Measurements from ENCODE around the gene MAD1L1.

Gene MAD1L1

DNA sequence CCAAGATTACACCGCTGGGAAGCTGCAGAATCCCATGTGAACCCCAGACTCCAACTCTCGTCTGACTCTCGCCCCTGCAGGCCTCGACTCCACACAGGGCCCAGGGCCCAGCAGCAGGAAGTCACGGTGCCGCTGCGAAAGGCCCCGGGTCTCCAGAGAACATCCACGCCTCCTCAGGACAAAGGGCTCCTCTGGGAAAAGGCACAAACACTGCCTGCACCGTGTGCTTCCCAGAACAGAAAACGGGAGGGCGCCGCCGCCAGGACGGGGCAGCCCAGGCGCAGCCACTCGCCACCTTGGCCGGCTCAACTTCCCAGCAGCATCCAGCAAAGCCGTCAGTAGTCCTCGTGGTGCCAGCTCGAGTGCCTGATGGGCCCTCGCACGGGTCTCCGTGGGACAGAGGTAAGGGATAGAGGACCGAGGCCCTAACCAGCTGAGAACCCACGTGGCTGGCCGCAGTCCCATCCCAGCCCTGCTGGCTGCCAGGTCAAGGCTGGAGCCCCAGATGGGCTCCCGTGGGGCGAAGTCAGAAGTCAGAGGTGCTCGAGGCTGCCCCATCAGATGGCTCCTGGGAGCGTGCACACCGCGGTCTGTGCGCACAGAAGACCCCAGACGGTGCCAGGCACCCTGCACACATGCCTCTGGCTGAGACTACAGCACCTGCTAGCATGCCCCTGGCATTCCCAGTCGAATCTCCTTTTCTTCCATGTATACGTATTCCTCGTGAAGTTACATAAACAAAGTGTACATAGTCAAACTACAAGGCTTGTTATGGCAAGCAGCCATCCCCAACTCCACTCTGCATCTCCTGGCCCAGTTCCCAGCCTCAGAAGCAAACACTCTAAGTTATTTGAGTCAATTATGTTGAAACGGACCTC lies 60.2 kb downstream of the MAD1L1 start:
- H2AFZ ChIP-seq (ENCODE audit: low read depth, low read length): no peak overlapping the region
- H3K4me2 ChIP-seq (ENCODE audit: insufficient read depth, low read length): no peak overlapping the region
- no peak overlapping the region for H3K4me3 ChIP-seq (ENCODE audit: low read depth in 1 of 2, low read length in 2 of 2)
- ATAC-seq (ENCODE audit: insufficient read depth, low read depth): no peak
- H3K9me3 ChIP-seq (ENCODE audit: insufficient read depth, low read length, severe bottlenecking): no peaks in the 10 kb centered on the region
- DNase-seq: no peak
- no peak overlapping the region for H3K27ac ChIP-seq (ENCODE audit: low read length)
- peaks cover 17% of the 10 kb centered on the region for H4K20me1 ChIP-seq (ENCODE audit: insufficient read depth, low read length)
- no peak for TF ChIP-seq EZH2 (IDR thresholded peaks at IDR 0.05; ENCODE audit: borderline replicate concordance, low read depth, low read length, severe bottlenecking)
- TF ChIP-seq, protein P1, sequence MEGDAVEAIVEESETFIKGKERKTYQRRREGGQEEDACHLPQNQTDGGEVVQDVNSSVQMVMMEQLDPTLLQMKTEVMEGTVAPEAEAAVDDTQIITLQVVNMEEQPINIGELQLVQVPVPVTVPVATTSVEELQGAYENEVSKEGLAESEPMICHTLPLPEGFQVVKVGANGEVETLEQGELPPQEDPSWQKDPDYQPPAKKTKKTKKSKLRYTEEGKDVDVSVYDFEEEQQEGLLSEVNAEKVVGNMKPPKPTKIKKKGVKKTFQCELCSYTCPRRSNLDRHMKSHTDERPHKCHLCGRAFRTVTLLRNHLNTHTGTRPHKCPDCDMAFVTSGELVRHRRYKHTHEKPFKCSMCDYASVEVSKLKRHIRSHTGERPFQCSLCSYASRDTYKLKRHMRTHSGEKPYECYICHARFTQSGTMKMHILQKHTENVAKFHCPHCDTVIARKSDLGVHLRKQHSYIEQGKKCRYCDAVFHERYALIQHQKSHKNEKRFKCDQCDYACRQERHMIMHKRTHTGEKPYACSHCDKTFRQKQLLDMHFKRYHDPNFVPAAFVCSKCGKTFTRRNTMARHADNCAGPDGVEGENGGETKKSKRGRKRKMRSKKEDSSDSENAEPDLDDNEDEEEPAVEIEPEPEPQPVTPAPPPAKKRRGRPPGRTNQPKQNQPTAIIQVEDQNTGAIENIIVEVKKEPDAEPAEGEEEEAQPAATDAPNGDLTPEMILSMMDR (IDR thresholded peaks at IDR 0.05; ENCODE audit: borderline replicate concordance, extremely low read depth, low read length, poor library complexity, severe bottlenecking): no peak
- H3K9ac ChIP-seq (ENCODE audit: low read depth, low read length): no peak overlapping the region
- no peaks in the 10 kb centered on the region for H3K4me1 ChIP-seq (ENCODE audit: insufficient read depth, low read length)
- peaks cover 36% of the 10 kb centered on the region; the same call in 1 of the 2 replicates for H3K36me3 ChIP-seq (ENCODE audit: insufficient read depth, low read length)
- no peaks in the 10 kb centered on the region for H3K27me3 ChIP-seq (ENCODE audit: insufficient read depth, low read length, poor library complexity)
- H3K79me2 ChIP-seq (ENCODE audit: insufficient read depth, low read length): no peaks in the 10 kb centered on the region

DNA sequence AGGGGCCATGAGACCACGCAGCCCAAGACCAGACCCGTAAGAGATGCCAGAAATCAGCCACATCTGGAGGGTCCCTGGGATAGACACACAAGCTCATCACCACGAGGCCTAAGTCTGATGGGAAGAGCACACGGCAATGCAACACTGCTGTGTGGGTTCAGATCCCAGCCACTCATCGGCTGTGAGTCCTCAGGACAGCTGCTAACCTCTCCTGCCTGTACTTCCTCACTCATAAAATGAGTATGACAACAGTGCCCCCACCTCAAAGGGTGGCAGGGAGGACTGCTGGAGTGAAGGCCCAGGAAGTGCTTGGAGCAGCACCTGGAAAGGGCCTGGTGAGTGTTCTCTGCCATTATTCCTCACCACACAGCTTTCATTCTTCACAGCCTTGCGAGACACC lies 60.9 kb downstream of the MAD1L1 start:
- Histone ChIP-seq H3K79me2 (ENCODE audit: insufficient read depth, low read length) (no peaks in the 10 kb centered on the region), H4K20me1 (ENCODE audit: insufficient read depth, low read length) (peaks cover 17% of the 10 kb centered on the region), H3K27me3 (ENCODE audit: insufficient read depth, low read length, poor library complexity) (no peaks in the 10 kb centered on the region), H3K4me1 (ENCODE audit: insufficient read depth, low read length) (no peaks in the 10 kb centered on the region), H3K4me2 (ENCODE audit: insufficient read depth, low read length) (no peak overlapping the region), H3K9me3 (ENCODE audit: insufficient read depth, low read length, severe bottlenecking) (no peaks in the 10 kb centered on the region), H3K9ac (ENCODE audit: low read depth, low read length) (no peak overlapping the region), H3K4me3 (ENCODE audit: low read depth in 1 of 2, low read length in 2 of 2) (no peak overlapping the region), H2AFZ (ENCODE audit: low read depth, low read length) (no peak overlapping the region), H3K27ac (ENCODE audit: low read length) (no peak overlapping the region), H3K36me3 (ENCODE audit: insufficient read depth, low read length) (peaks cover 36% of the 10 kb centered on the region; the same call in 1 of the 2 replicates)
- TF ChIP-seq, protein P1 (IDR thresholded peaks at IDR 0.05; ENCODE audit: borderline replicate concordance, extremely low read depth, low read length, poor library complexity, severe bottlenecking): no peak
- TF ChIP-seq EZH2 (IDR thresholded peaks at IDR 0.05; ENCODE audit: borderline replicate concordance, low read depth, low read length, severe bottlenecking): no peak
- DNase-seq (no peak), ATAC-seq (ENCODE audit: insufficient read depth, low read depth) (peak; percentile 50; the same call in 2 of the 3 replicates)

DNA sequence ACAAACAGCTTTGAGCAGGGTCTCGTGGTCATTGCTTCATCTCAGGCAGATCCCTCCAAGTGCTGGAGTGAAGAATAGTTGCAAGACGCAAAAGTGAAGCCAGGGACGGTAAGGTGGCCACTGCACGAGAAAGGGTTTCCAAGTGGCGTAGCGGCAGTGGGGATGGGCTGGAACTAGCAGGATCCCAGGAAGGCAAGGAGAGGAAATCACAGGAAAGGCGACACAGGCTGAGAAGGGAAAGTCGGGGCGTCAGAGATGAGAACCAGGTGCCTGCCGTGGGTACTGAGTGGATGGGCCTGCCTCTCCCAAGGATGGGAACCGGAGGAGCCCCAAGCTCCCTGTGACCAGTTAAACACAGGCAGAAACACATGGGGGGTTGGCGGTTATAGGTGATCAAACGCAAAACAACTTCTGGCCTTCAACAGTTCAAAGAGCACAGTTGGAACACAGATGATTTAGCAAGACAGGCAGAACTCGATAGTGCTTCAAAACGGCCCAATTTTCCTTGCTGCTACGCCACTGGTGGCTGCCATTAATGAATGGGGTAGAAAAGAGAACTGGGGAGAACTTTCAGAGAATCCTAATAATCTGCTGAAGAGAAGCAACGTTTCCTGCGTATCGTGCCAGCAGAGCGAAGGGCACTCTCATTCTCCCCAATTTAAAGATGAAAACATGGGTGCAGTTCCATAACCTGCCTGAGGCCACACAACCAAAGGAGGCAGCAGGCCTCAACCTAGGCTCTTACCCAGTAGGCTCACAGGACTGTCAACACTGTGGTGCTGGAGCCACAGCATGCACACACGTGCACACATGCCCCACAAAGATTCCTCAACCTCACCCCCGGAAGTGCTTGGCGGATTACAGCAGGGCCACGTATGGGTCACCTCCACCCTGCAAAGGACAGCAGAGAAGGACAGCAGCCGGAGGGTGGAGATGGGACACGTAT lies 61.9 kb downstream of the MAD1L1 start:
- Histone ChIP-seq H3K4me1 (ENCODE audit: insufficient read depth, low read length) (no peaks in the 10 kb centered on the region), H3K27me3 (ENCODE audit: insufficient read depth, low read length, poor library complexity) (no peaks in the 10 kb centered on the region), H3K79me2 (ENCODE audit: insufficient read depth, low read length) (no peaks in the 10 kb centered on the region), H4K20me1 (ENCODE audit: insufficient read depth, low read length) (peaks cover 21% of the 10 kb centered on the region), H3K4me2 (ENCODE audit: insufficient read depth, low read length) (no peak overlapping the region), H3K9ac (ENCODE audit: low read depth, low read length) (no peak overlapping the region), H3K4me3 (ENCODE audit: low read depth in 1 of 2, low read length in 2 of 2) (no peak overlapping the region), H3K27ac (ENCODE audit: low read length) (no peak overlapping the region), H2AFZ (ENCODE audit: low read depth, low read length) (no peak overlapping the region), H3K36me3 (ENCODE audit: insufficient read depth, low read length) (peaks cover 44% of the 10 kb centered on the region; the same call in 1 of the 2 replicates), H3K9me3 (ENCODE audit: insufficient read depth, low read length, severe bottlenecking) (no peaks in the 10 kb centered on the region)
- TF ChIP-seq, protein P1 (IDR thresholded peaks at IDR 0.05; ENCODE audit: borderline replicate concordance, extremely low read depth, low read length, poor library complexity, severe bottlenecking): no peak
- TF ChIP-seq EZH2 (IDR thresholded peaks at IDR 0.05; ENCODE audit: borderline replicate concordance, low read depth, low read length, severe bottlenecking): no peak
- ATAC-seq (ENCODE audit: insufficient read depth, low read depth): no peak
- no peak for DNase-seq

All from DND-41 (cell line).